ENCODE results near the gene MC1R. TPM values are rescaled to one million over a fixed set of nuclear protein-coding genes. Genes with fewer than 3 reads are reported as not detected.

Gene MC1R
- total and polyA plus RNA-seq, 2 donors from 2014 or later: 2.1 to 13.5 TPM

- Histone ChIP-seq H3K27ac (ENCODE audit: low read depth in 2 of 2, low read length in 2 of 2) (no peak overlapping the region), H3K9ac (ENCODE audit: low read length in 3 of 3) (no peak overlapping the region), H3K4me1 (ENCODE audit: control insufficient read depth in 2 of 3, insufficient read depth in 2 of 3, low read depth in 1 of 3, low read length in 3 of 3) (peaks cover 0 to 8% (median 3%) of the 10 kb centered on the region in 3 donors), H3K9me3 (ENCODE audit: control insufficient read depth in 2 of 3, insufficient read depth in 1 of 3, low read length in 3 of 3) (no peaks in the 10 kb centered on the region), H3K36me3 (ENCODE audit: control insufficient read depth in 2 of 3, insufficient read depth in 3 of 3, low read length in 3 of 3) (no peaks in the 10 kb centered on the region), H3K4me3 (ENCODE audit: low read length in 3 of 3) (no peak overlapping the region), H3K27me3 (ENCODE audit: control insufficient read depth, insufficient read depth, low read length) (no peaks in the 10 kb centered on the region)
- intact Hi-C loops (cut with DNase I): no loop called here
- no peak for TF ChIP-seq CTCF (IDR thresholded peaks at IDR 0.05; ENCODE audit: borderline replicate concordance, extremely low read depth, insufficient read depth)
- DNase-seq (no peak), FAIRE-seq (no peak)
These were observed 26.1 kb downstream of the MC1R start for GRCh38 chr16:89944773-89945172.

- no peak overlapping the region for H3K9ac ChIP-seq (ENCODE audit: low read length in 3 of 3)
- no peak overlapping the region for H3K27ac ChIP-seq (ENCODE audit: low read depth in 2 of 2, low read length in 2 of 2)
- H3K4me1 ChIP-seq (ENCODE audit: control insufficient read depth in 2 of 3, insufficient read depth in 2 of 3, low read depth in 1 of 3, low read length in 3 of 3): peaks cover 0 to 8% (median 3%) of the 10 kb centered on the region in 3 donors
- intact Hi-C loops (cut with DNase I): no loop called here
- no peaks in the 10 kb centered on the region for H3K27me3 ChIP-seq (ENCODE audit: control insufficient read depth, insufficient read depth, low read length)
- H3K9me3 ChIP-seq (ENCODE audit: control insufficient read depth in 2 of 3, insufficient read depth in 1 of 3, low read length in 3 of 3): no peaks in the 10 kb centered on the region
- FAIRE-seq (no peak), DNase-seq (peak in 1 of 5 donors; percentile 22)
- no peak overlapping the region for H3K4me3 ChIP-seq (ENCODE audit: low read length in 3 of 3)
- TF ChIP-seq CTCF (IDR thresholded peaks at IDR 0.05; ENCODE audit: borderline replicate concordance, extremely low read depth, insufficient read depth): no peak
- H3K36me3 ChIP-seq (ENCODE audit: control insufficient read depth in 2 of 3, insufficient read depth in 3 of 3, low read length in 3 of 3): no peaks in the 10 kb centered on the region
These were observed 27.0 kb downstream of the MC1R start for GRCh38 chr16:89945654-89946053.

- H3K27ac ChIP-seq (ENCODE audit: low read depth in 2 of 2, low read length in 2 of 2): no peak overlapping the region
- H3K9ac ChIP-seq (ENCODE audit: low read length in 3 of 3): no peak overlapping the region
- no peak for DNase-seq
- H3K36me3 ChIP-seq (ENCODE audit: control insufficient read depth in 2 of 3, insufficient read depth in 3 of 3, low read length in 3 of 3): no peaks in the 10 kb centered on the region
- no peaks in the 10 kb centered on the region for H3K27me3 ChIP-seq (ENCODE audit: control insufficient read depth, insufficient read depth, low read length)
- no peaks in the 10 kb centered on the region for H3K9me3 ChIP-seq (ENCODE audit: control insufficient read depth in 2 of 3, insufficient read depth in 1 of 3, low read length in 3 of 3)
- TF ChIP-seq CTCF (IDR thresholded peaks at IDR 0.05; ENCODE audit: borderline replicate concordance, extremely low read depth, insufficient read depth): no peak
- no peak overlapping the region for H3K4me3 ChIP-seq (ENCODE audit: low read length in 3 of 3)
- intact Hi-C loops (cut with DNase I): no loop called here
- H3K4me1 ChIP-seq (ENCODE audit: control insufficient read depth in 2 of 3, insufficient read depth in 2 of 3, low read depth in 1 of 3, low read length in 3 of 3): peaks cover 0 to 8% (median 3%) of the 10 kb centered on the region in 3 donors
- no peak for FAIRE-seq
These were observed 27.9 kb downstream of the MC1R start for GRCh38 chr16:89946515-89946914.
